Upper lobe of left lung (tissue), 4 donors: Measurements from ENCODE around the gene PKMYT1.

ENCODE experiments used
- CTCF ChIP-seq, 6 experiments: fragments of 450-650 bp in 4 of 6; fragments of 200-600 bp in 2 of 6; sonication (generic) in 2 of 6; IDR thresholded peaks; one replicate each; pipeline ENCODE4 v1.5.1; 2016 to 2019; ENCODE audit warnings: antibody characterized with exemption in 6 of 6
- POLR2AphosphoS5 ChIP-seq, 2 donors: sonication (generic); formaldehyde crosslinking; IDR thresholded peaks; one replicate each; pipeline ENCODE4 v1.5.1; 2017; ENCODE audit warnings: antibody characterized with exemption in 2 of 2

DNA sequence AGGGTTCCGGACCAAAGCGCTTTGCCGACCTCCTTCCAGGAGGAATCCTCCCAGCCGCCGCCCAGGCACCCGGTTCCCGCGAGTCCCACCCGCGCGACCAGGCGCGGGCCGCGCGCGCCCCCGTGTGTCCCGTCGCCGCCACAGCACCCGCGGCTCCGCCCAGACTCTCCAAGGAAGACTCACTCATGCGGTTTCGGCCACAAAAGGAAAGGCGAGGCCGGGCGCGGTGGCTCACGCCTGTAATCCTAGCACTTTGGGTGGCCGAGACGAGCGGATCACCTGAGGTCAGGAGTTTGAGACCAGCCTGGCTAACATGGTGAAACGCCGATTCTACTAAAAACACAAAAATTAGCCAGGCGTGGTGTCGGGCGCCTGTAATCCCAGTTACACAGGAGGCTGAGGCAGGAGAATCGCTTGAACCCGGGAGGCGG, 3.5 kb upstream of the PKMYT1 start:
- TF ChIP-seq POLR2AphosphoS5 (IDR thresholded peaks at IDR 0.05) (no peak), CTCF (IDR thresholded peaks at IDR 0.05) (peak; percentile 94 to 98 (median 95))
